K562 (cell line): ENCODE results near the gene CD52. TPM values are rescaled to one million over a fixed set of nuclear protein-coding genes. Genes with fewer than 3 reads are reported as not detected.
A peak's percentile ranks its signal among the peaks of the same experiment; 100 is the strongest.

ENCODE experiments used
- ATF7 ChIP-seq: fragments of 450-650 bp; IDR thresholded peaks from 2 replicates; pipeline ENCODE4 v1.7.1; 2014; ENCODE audit warnings: mild to moderate bottlenecking, moderate library complexity
- COPS2 ChIP-seq: fragments of 450-650 bp; conservative IDR thresholded peaks from 2 replicates; pipeline ENCODE4 v1.6.1; 2016; ENCODE audit warnings: mild to moderate bottlenecking, moderate library complexity
- FOXJ3 ChIP-seq: sonication (generic); formaldehyde crosslinking; IDR thresholded peaks from 2 replicates; pipeline ENCODE4 v1.4.0; 2020; ENCODE audit warnings: mild to moderate bottlenecking, missing genetic modification reagents
- GATAD2A ChIP-seq: fragments of 450-650 bp; IDR thresholded peaks from 2 replicates; pipeline ENCODE4 v1.6.1; 2017
- HNRNPL ChIP-seq: fragments of 200-400 bp; formaldehyde crosslinking; IDR thresholded peaks from 2 replicates; pipeline ENCODE4 v1.6.1; 2017; ENCODE audit warnings: low read depth, mild to moderate bottlenecking, low read length
- MTA3 ChIP-seq: fragments of 450-650 bp; formaldehyde crosslinking; IDR thresholded peaks from 2 replicates; pipeline ENCODE4 v1.6.1; 2017; ENCODE audit warnings: mild to moderate bottlenecking, borderline replicate concordance
- PHB2 ChIP-seq: fragments of 450-650 bp; IDR thresholded peaks from 2 replicates; pipeline ENCODE4 v1.6.1; 2017; ENCODE audit warnings: low read depth
- PHF20 ChIP-seq: fragments of 450-650 bp; IDR thresholded peaks from 2 replicates; pipeline ENCODE4 v1.6.1; 2018; ENCODE audit not compliant: partially characterized antibody
- RFX7 ChIP-seq: fragments of 250-450 bp; sonication (Bioruptor Pico); IDR thresholded peaks from 2 replicates; pipeline ENCODE4 v1.5.1; 2021; ENCODE audit warnings: mild to moderate bottlenecking
- SIN3A ChIP-seq, 2 experiments: fragments of 150-350 bp in 1 of 2; IDR thresholded peaks; 2 replicates each; pipeline ENCODE4 v1.6.1; 2011 to 2016; ENCODE audit warnings: borderline replicate concordance in 2 of 2, low read depth in 2 of 2, low read length in 2 of 2, mild to moderate bottlenecking in 2 of 2, moderate library complexity in 2 of 2; ENCODE audit not compliant: control insufficient read depth in 1 of 2
- TEAD2 ChIP-seq: fragments of 450-650 bp; IDR thresholded peaks from 2 replicates; pipeline ENCODE4 v1.6.1; 2016; ENCODE audit warnings: missing genetic modification characterization, control low read depth, missing compliant biosample characterization
- ZKSCAN1 ChIP-seq: fragments of 150-350 bp; IDR thresholded peaks from 2 replicates; pipeline ENCODE4 v1.6.1; 2016; ENCODE audit warnings: low read depth, low read length
- ZNF431 ChIP-seq: sonication (generic); formaldehyde crosslinking; IDR thresholded peaks from 2 replicates; pipeline ENCODE4 v1.8.0; 2022; ENCODE audit warnings: mild to moderate bottlenecking, missing genetic modification reagents
- ZNF75A ChIP-seq: fragments of 450-650 bp; formaldehyde crosslinking; IDR thresholded peaks from 2 replicates; pipeline ENCODE4 v1.4.0; 2020; ENCODE audit warnings: mild to moderate bottlenecking
- ZNF764 ChIP-seq: fragments of 250-450 bp; sonication (Bioruptor Pico); IDR thresholded peaks from 2 replicates; pipeline ENCODE4 v1.4.0; 2020; ENCODE audit warnings: low read depth, mild to moderate bottlenecking, moderate library complexity
- polyA plus RNA-seq, 8 experiments: library from polyadenylated mRNA; depleted of rRNA in 4 of 8; stranded (reverse) in 5 of 8; unstranded in 3 of 8; fragments of >200 nt; fragmentation: Nextera tagmentation in 2 of 8; fragmentation: Illumina TruSeq in 1 of 8; extraction: Ambion mirVana in 2 of 8; extraction: Trizol in 1 of 8; gene quantifications; 2 replicates each; pipeline versions ENCODE4 v1.2.1 to v1.2.3, GENCODE V29; 2011 to 2014; ENCODE audit warnings: inconsistent platforms in 1 of 8, missing spikeins in 1 of 8
- total RNA-seq, 7 experiments: library from RNA; depleted of rRNA in 6 of 7; stranded (reverse); fragments of >200 nt in 6 of 7; fragmentation: Illumina TruSeq in 2 of 7; extraction: Trizol in 2 of 7; gene quantifications; 2 replicates each; pipeline versions ENCODE4 v1.2.1 to v1.2.3, GENCODE V29; 2011 to 2021; ENCODE audit warnings: low replicate concordance in 1 of 7
- TF ChIP-seq, protein P1 (sequence below): sonication (generic); formaldehyde crosslinking; IDR thresholded peaks from 2 replicates; pipeline ENCODE4 v1.8.1; 2023; ENCODE audit warnings: mild to moderate bottlenecking, missing genetic modification reagents
- TF ChIP-seq, protein P2 (sequence below), 2 experiments: fragments of 450-650 bp in 1 of 2; sonication (generic) in 1 of 2; formaldehyde crosslinking in 1 of 2; IDR thresholded peaks in 1 of 2; conservative IDR thresholded peaks in 1 of 2; 2 replicates each; pipeline versions ENCODE4 v1.6.1 to v1.8.1; 2016 to 2023; ENCODE audit warnings: mild to moderate bottlenecking in 2 of 2, moderate library complexity in 2 of 2, inconsistent platforms in 1 of 2, missing genetic modification reagents in 1 of 2
- TF ChIP-seq, protein P3 (sequence below): fragments of 250-450 bp; sonication (Bioruptor Pico); IDR thresholded peaks from 2 replicates; pipeline ENCODE4 v1.9.0; 2021; ENCODE audit warnings: mild to moderate bottlenecking, inconsistent platforms
- TF ChIP-seq, protein P4 (sequence below), 2 experiments: fragments of 200-800 bp in 1 of 2; sonication (Bioruptor generic) in 1 of 2; sonication (generic) in 1 of 2; formaldehyde crosslinking in 1 of 2; IDR thresholded peaks in 1 of 2; conservative IDR thresholded peaks in 1 of 2; 2 replicates each; pipeline versions ENCODE4 v1.5.0 to v1.6.1; 2016 to 2020; ENCODE audit warnings: missing compliant biosample characterization in 1 of 2, missing genetic modification characterization in 1 of 2, missing genetic modification reagents in 1 of 2

Gene CD52
- total and polyA plus RNA-seq, 9 of the 15 experiments (the other 6 are each of a cell fraction or from before 2014, with no cell fraction given) = 34.9 to 488 (median 173) TPM

DNA sequence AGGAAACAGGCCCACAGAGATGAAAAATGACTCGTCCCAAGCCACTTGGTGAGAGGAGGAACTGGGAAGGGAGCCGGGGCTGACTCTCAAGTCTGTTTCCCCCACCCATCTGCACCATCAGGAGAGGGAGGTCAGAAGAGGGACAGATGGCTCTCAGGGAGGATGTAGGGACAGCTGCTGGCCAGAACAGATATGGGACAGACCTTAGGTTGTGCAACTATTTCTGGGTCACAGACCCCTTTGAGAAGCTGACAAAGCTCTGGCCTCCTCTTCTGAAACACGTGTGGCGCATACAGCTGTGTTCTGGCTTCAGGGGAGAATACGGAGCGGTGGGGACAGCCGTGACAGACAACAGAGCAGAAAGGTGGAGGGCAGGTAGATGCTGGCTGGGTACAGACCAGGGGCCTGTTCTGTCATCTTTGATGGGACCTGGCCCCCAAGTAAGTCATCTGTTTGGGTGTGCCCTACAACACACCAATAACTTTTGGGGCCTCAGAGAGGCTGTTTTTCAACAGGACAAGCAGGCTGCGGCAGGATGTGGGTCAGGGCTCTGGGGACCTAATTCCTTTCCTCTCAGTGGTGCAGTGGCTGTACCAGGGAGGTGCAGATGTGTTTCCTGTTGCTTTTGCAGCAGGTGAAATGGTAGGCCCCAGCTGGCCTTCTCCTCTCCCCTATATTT is 30.6 kb upstream of the CD52 start (continued):
- TF ChIP-seq, protein P1, sequence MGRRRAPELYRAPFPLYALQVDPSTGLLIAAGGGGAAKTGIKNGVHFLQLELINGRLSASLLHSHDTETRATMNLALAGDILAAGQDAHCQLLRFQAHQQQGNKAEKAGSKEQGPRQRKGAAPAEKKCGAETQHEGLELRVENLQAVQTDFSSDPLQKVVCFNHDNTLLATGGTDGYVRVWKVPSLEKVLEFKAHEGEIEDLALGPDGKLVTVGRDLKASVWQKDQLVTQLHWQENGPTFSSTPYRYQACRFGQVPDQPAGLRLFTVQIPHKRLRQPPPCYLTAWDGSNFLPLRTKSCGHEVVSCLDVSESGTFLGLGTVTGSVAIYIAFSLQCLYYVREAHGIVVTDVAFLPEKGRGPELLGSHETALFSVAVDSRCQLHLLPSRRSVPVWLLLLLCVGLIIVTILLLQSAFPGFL = no peak
- TF ChIP-seq HNRNPL (no peak), ZNF75A (CRISPR knock-in tag) (no peak), MTA3 (peak; percentile 51; the same call in 1 of the 2 replicates), FOXJ3 (CRISPR knock-in tag) (no peak), COPS2 (no peak), ATF7 (peak; percentile 22; the same call in 1 of the 2 replicates), PHF20 (no peak), ZNF764 (no peak), ZNF431 (CRISPR knock-in tag) (peak; percentile 71), SIN3A (IDR thresholded peaks at IDR 0.05; ENCODE audit: borderline replicate concordance in 2 of 2, control insufficient read depth in 1 of 2, low read depth in 2 of 2, low read length in 2 of 2) (peak in 1 of 2 experiments; percentile 84; a peak in 1 of 4 replicates), PHB2 (peak; percentile 81; the same call in 1 of the 2 replicates), RFX7 (no peak), ZKSCAN1 (peak; percentile 64; the same call in 1 of the 2 replicates), GATAD2A (peak; percentile 76; the same call in 1 of the 2 replicates), TEAD2 (tag) (no peak)
- TF ChIP-seq, protein P2, sequence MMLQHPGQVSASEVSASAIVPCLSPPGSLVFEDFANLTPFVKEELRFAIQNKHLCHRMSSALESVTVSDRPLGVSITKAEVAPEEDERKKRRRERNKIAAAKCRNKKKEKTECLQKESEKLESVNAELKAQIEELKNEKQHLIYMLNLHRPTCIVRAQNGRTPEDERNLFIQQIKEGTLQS (IDR thresholded peaks at IDR 0.05) = peak; percentile 79
- TF ChIP-seq, protein P2 (CRISPR knock-in tag; conservative IDR thresholded peaks at IDR 0.05) = 0 out of 2 replicates have a peak, but pooled peaks have one; percentile 20
- TF ChIP-seq, protein P3, sequence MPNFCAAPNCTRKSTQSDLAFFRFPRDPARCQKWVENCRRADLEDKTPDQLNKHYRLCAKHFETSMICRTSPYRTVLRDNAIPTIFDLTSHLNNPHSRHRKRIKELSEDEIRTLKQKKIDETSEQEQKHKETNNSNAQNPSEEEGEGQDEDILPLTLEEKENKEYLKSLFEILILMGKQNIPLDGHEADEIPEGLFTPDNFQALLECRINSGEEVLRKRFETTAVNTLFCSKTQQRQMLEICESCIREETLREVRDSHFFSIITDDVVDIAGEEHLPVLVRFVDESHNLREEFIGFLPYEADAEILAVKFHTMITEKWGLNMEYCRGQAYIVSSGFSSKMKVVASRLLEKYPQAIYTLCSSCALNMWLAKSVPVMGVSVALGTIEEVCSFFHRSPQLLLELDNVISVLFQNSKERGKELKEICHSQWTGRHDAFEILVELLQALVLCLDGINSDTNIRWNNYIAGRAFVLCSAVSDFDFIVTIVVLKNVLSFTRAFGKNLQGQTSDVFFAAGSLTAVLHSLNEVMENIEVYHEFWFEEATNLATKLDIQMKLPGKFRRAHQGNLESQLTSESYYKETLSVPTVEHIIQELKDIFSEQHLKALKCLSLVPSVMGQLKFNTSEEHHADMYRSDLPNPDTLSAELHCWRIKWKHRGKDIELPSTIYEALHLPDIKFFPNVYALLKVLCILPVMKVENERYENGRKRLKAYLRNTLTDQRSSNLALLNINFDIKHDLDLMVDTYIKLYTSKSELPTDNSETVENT = no peak
- TF ChIP-seq, protein P4, sequence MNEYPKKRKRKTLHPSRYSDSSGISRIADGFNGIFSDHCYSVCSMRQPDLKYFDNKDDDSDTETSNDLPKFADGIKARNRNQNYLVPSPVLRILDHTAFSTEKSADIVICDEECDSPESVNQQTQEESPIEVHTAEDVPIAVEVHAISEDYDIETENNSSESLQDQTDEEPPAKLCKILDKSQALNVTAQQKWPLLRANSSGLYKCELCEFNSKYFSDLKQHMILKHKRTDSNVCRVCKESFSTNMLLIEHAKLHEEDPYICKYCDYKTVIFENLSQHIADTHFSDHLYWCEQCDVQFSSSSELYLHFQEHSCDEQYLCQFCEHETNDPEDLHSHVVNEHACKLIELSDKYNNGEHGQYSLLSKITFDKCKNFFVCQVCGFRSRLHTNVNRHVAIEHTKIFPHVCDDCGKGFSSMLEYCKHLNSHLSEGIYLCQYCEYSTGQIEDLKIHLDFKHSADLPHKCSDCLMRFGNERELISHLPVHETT (CRISPR knock-in tag; conservative IDR thresholded peaks at IDR 0.05 in 1 of 2, IDR thresholded peaks at IDR 0.05 in 1 of 2) = peak in 1 of 2 experiments; percentile 83; a peak in 2 of 4 replicates
